Measurements from ENCODE around the gene ME2. TPM values are rescaled to one million over a fixed set of nuclear protein-coding genes. Genes with fewer than 3 reads are reported as not detected.
"Not testable (repeated sequence)": the region's sequence is repeated elsewhere in the genome, so short reads cannot be mapped to it uniquely, and the experiment has no call there.

The ME2 gene
- total RNA-seq, 1 donor from 2014 or later, result 82.1 TPM

GRCh38 chr18:50969448-50969847, 90.5 kb downstream of the ME2 start:
- intact Hi-C loops (cut with micrococcal nuclease), result loop anchor here (10.0 kb wide), 2 partner anchors 595 to 685 kb away; partner anchors contain the start of genes CXXC1, MBD1 and SKA1

GRCh38 chr18:50970006-50970405, 91.1 kb downstream of the ME2 start:
- intact Hi-C loops (cut with micrococcal nuclease), result no loop called here

- intact Hi-C loops (cut with micrococcal nuclease), result not testable (repeated sequence)
Measured at GRCh38 chr18:50972404-50972803, 93.5 kb downstream of the ME2 start.

- intact Hi-C loops (cut with micrococcal nuclease), result no loop called here
Measured at GRCh38 chr18:50973367-50974126, 94.6 kb downstream of the ME2 start.

- intact Hi-C loops (cut with micrococcal nuclease), result no loop called here
Measured at GRCh38 chr18:50977037-50977760, 98.3 kb downstream of the ME2 start.

- intact Hi-C loops (cut with micrococcal nuclease), result no loop called here
Measured at GRCh38 chr18:50981381-50981780, 102.5 kb downstream of the ME2 start.

GRCh38 chr18:50982086-50982801, 103.3 kb downstream of the ME2 start:
- intact Hi-C loops (cut with micrococcal nuclease), result no loop called here

- intact Hi-C loops (cut with micrococcal nuclease), result no loop called here
Measured at GRCh38 chr18:50982802-50983179, 103.9 kb downstream of the ME2 start.

GRCh38 chr18:50986360-50987087, 107.6 kb downstream of the ME2 start:
- intact Hi-C loops (cut with micrococcal nuclease), result no loop called here

- intact Hi-C loops (cut with micrococcal nuclease), result no loop called here
Measured at GRCh38 chr18:50987261-50987660, 108.3 kb downstream of the ME2 start.

GRCh38 chr18:50989711-50990110, 110.8 kb downstream of the ME2 start:
- intact Hi-C loops (cut with micrococcal nuclease), result no loop called here

GRCh38 chr18:50992351-50992762, 113.4 kb downstream of the ME2 start:
- intact Hi-C loops (cut with micrococcal nuclease), result no loop called here

- intact Hi-C loops (cut with micrococcal nuclease), result no loop called here
Measured at GRCh38 chr18:50994031-50994430, 115.1 kb downstream of the ME2 start.

- intact Hi-C loops (cut with micrococcal nuclease), result not testable (repeated sequence)
Measured at GRCh38 chr18:51003174-51003573, 124.3 kb downstream of the ME2 start.

Other genes starting within 250 kb of the ME2 start
- not detected in 2 replicates for gene MRO, start 59.1 kb upstream of the ME2 start, total RNA-seq
- 6.1 and 7.1 TPM in 2 replicates for gene ELAC1, start 88.9 kb downstream of the ME2 start, total RNA-seq
- gene SMAD4, start 151.1 kb downstream of the ME2 start, total RNA-seq, result 87.4 and 90.7 TPM in 2 replicates

All from T-helper 1 cell treated with Interleukin-12 subunit alpha and Interleukin-12 subunit beta and Interleukin-4 antibody, amounts not matched to agents 30 ng/mL and 1 ng/mL, for 36 hours (primary cell).